ENCODE results near the gene TIRAP. TPM values are rescaled to one million over a fixed set of nuclear protein-coding genes. Genes with fewer than 3 reads are reported as not detected.

Gene TIRAP
- total and polyA plus RNA-seq, 9 of the 15 experiments (the other 6 are each of a cell fraction or from before 2014, with no cell fraction given): 0.60 to 8.7 (median 3.7) TPM

Small RNA genes within 50 kb of the gene (small RNA-seq; reads per million reads assigned to genes)
- gene RN7SL351P: not detected

Other genes with a start within 250 kb of the TIRAP start
- gene CDON, start 220.2 kb upstream of the TIRAP start, total RNA-seq (2014; rRNA removed): 0.20 and 0.27 TPM in 2 replicates
- gene CDON, start 220.2 kb upstream of the TIRAP start, total RNA-seq (2014; rRNA removed; fragmentation: Illumina TruSeq; extraction: Trizol): 0.35 and 0.44 TPM in 2 replicates
- 0.40 and 0.45 TPM in 2 replicates for gene CDON, start 220.2 kb upstream of the TIRAP start, total RNA-seq (2015; rRNA removed; fragmentation: Illumina TruSeq; extraction: Trizol)
- 0.45 and 0.58 TPM in 2 replicates for gene CDON, start 220.2 kb upstream of the TIRAP start, total RNA-seq (2021)
- 0.55 and 0.64 TPM in 2 replicates for gene CDON, start 220.2 kb upstream of the TIRAP start, polyA plus RNA-seq (2011; rRNA removed)
- 0.48 and 0.58 TPM in 2 replicates for gene CDON, start 220.2 kb upstream of the TIRAP start, polyA plus RNA-seq (2014; fragmentation: Illumina TruSeq; extraction: Trizol)
- under 1 TPM; 0.08 to 0.14 TPM for gene CDON, start 220.2 kb upstream of the TIRAP start, polyA plus RNA-seq (2014; fragmentation: Nextera tagmentation; extraction: Ambion mirVana)
- gene CDON, start 220.2 kb upstream of the TIRAP start, polyA plus RNA-seq (2014; rRNA removed): 0.29 and 0.45 TPM in 2 replicates
- 37.6 and 43.1 TPM in 2 replicates for gene RPUSD4, start 71.4 kb upstream of the TIRAP start, total RNA-seq (2014; rRNA removed)
- gene RPUSD4, start 71.4 kb upstream of the TIRAP start, total RNA-seq (2014; rRNA removed; fragmentation: Illumina TruSeq; extraction: Trizol): 36.2 and 42.6 TPM in 2 replicates
- 36.5 and 39.0 TPM in 2 replicates for gene RPUSD4, start 71.4 kb upstream of the TIRAP start, total RNA-seq (2015; rRNA removed; fragmentation: Illumina TruSeq; extraction: Trizol)
- 45.8 and 47.8 TPM in 2 replicates for gene RPUSD4, start 71.4 kb upstream of the TIRAP start, total RNA-seq (2021)
- gene RPUSD4, start 71.4 kb upstream of the TIRAP start, polyA plus RNA-seq (2011; rRNA removed): 44.5 and 56.2 TPM in 2 replicates
- gene RPUSD4, start 71.4 kb upstream of the TIRAP start, polyA plus RNA-seq (2014; fragmentation: Illumina TruSeq; extraction: Trizol): 44.6 and 51.7 TPM in 2 replicates
- gene RPUSD4, start 71.4 kb upstream of the TIRAP start, polyA plus RNA-seq (2014; fragmentation: Nextera tagmentation; extraction: Ambion mirVana): 10 to 100 TPM; 27.4 to 52.8 TPM
- 47.5 and 53.3 TPM in 2 replicates for gene RPUSD4, start 71.4 kb upstream of the TIRAP start, polyA plus RNA-seq (2014; rRNA removed)
- 12.0 and 15.0 TPM in 2 replicates for gene FAM118B, start 71.3 kb upstream of the TIRAP start, total RNA-seq (2014; rRNA removed)
- gene FAM118B, start 71.3 kb upstream of the TIRAP start, total RNA-seq (2014; rRNA removed; fragmentation: Illumina TruSeq; extraction: Trizol): 22.1 and 25.1 TPM in 2 replicates
- 23.4 and 27.3 TPM in 2 replicates for gene FAM118B, start 71.3 kb upstream of the TIRAP start, total RNA-seq (2015; rRNA removed; fragmentation: Illumina TruSeq; extraction: Trizol)
- gene FAM118B, start 71.3 kb upstream of the TIRAP start, total RNA-seq (2021): 17.8 and 19.0 TPM in 2 replicates
- 12.4 and 23.9 TPM in 2 replicates for gene FAM118B, start 71.3 kb upstream of the TIRAP start, polyA plus RNA-seq (2011; rRNA removed)
- 17.6 and 20.0 TPM in 2 replicates for gene FAM118B, start 71.3 kb upstream of the TIRAP start, polyA plus RNA-seq (2014; fragmentation: Illumina TruSeq; extraction: Trizol)
- gene FAM118B, start 71.3 kb upstream of the TIRAP start, polyA plus RNA-seq (2014; fragmentation: Nextera tagmentation; extraction: Ambion mirVana): 10 to 100 TPM; 31.8 to 49.0 TPM
- 13.8 and 17.2 TPM in 2 replicates for gene FAM118B, start 71.3 kb upstream of the TIRAP start, polyA plus RNA-seq (2014; rRNA removed)
- gene SRPRA, start 14.2 kb upstream of the TIRAP start, total RNA-seq (2014; rRNA removed): 56.9 and 72.5 TPM in 2 replicates
- gene SRPRA, start 14.2 kb upstream of the TIRAP start, total RNA-seq (2014; rRNA removed; fragmentation: Illumina TruSeq; extraction: Trizol): 68.8 and 73.6 TPM in 2 replicates
- gene SRPRA, start 14.2 kb upstream of the TIRAP start, total RNA-seq (2015; rRNA removed; fragmentation: Illumina TruSeq; extraction: Trizol): 74.6 and 75.8 TPM in 2 replicates
- 108 and 112 TPM in 2 replicates for gene SRPRA, start 14.2 kb upstream of the TIRAP start, total RNA-seq (2021)
- gene SRPRA, start 14.2 kb upstream of the TIRAP start, polyA plus RNA-seq (2011; rRNA removed): 89.6 and 93.4 TPM in 2 replicates
- 114 and 124 TPM in 2 replicates for gene SRPRA, start 14.2 kb upstream of the TIRAP start, polyA plus RNA-seq (2014; fragmentation: Illumina TruSeq; extraction: Trizol)
- gene SRPRA, start 14.2 kb upstream of the TIRAP start, polyA plus RNA-seq (2014; fragmentation: Nextera tagmentation; extraction: Ambion mirVana): 100 to 1,000 TPM in 1 of 2 experiments, 10 to 100 TPM in 1; 33.5 to 106 TPM
- 78.0 and 80.0 TPM in 2 replicates for gene SRPRA, start 14.2 kb upstream of the TIRAP start, polyA plus RNA-seq (2014; rRNA removed)
- gene FOXRED1, start 13.9 kb upstream of the TIRAP start, total RNA-seq (2014; rRNA removed): 52.4 and 62.7 TPM in 2 replicates
- gene FOXRED1, start 13.9 kb upstream of the TIRAP start, total RNA-seq (2014; rRNA removed; fragmentation: Illumina TruSeq; extraction: Trizol): 39.1 and 48.1 TPM in 2 replicates
- 53.1 and 55.2 TPM in 2 replicates for gene FOXRED1, start 13.9 kb upstream of the TIRAP start, total RNA-seq (2015; rRNA removed; fragmentation: Illumina TruSeq; extraction: Trizol)
- 63.4 and 63.6 TPM in 2 replicates for gene FOXRED1, start 13.9 kb upstream of the TIRAP start, total RNA-seq (2021)
- gene FOXRED1, start 13.9 kb upstream of the TIRAP start, polyA plus RNA-seq (2011; rRNA removed): 58.6 and 83.5 TPM in 2 replicates
- gene FOXRED1, start 13.9 kb upstream of the TIRAP start, polyA plus RNA-seq (2014; fragmentation: Illumina TruSeq; extraction: Trizol): 73.3 and 80.3 TPM in 2 replicates
- 10 to 100 TPM; 14.1 to 26.2 TPM for gene FOXRED1, start 13.9 kb upstream of the TIRAP start, polyA plus RNA-seq (2014; fragmentation: Nextera tagmentation; extraction: Ambion mirVana)
- gene FOXRED1, start 13.9 kb upstream of the TIRAP start, polyA plus RNA-seq (2014; rRNA removed): 93.2 and 94.4 TPM in 2 replicates
- 16.5 and 23.8 TPM in 2 replicates for gene DCPS, start 21.0 kb downstream of the TIRAP start, total RNA-seq (2014; rRNA removed)
- 10.8 and 11.1 TPM in 2 replicates for gene DCPS, start 21.0 kb downstream of the TIRAP start, total RNA-seq (2014; rRNA removed; fragmentation: Illumina TruSeq; extraction: Trizol)
- gene DCPS, start 21.0 kb downstream of the TIRAP start, total RNA-seq (2015; rRNA removed; fragmentation: Illumina TruSeq; extraction: Trizol): 17.9 and 18.9 TPM in 2 replicates
- gene DCPS, start 21.0 kb downstream of the TIRAP start, total RNA-seq (2021): 23.0 and 24.6 TPM in 2 replicates
- gene DCPS, start 21.0 kb downstream of the TIRAP start, polyA plus RNA-seq (2011; rRNA removed): 16.8 and 25.9 TPM in 2 replicates
- gene DCPS, start 21.0 kb downstream of the TIRAP start, polyA plus RNA-seq (2014; fragmentation: Illumina TruSeq; extraction: Trizol): 37.2 and 38.1 TPM in 2 replicates
- 10 to 100 TPM in 1 of 2 experiments, 1 to 10 TPM in 1; 8.7 to 17.8 TPM for gene DCPS, start 21.0 kb downstream of the TIRAP start, polyA plus RNA-seq (2014; fragmentation: Nextera tagmentation; extraction: Ambion mirVana)
- 23.3 and 27.2 TPM in 2 replicates for gene DCPS, start 21.0 kb downstream of the TIRAP start, polyA plus RNA-seq (2014; rRNA removed)
- gene ST3GAL4, start 72.6 kb downstream of the TIRAP start, total RNA-seq (2014; rRNA removed): 10.5 and 16.9 TPM in 2 replicates
- gene ST3GAL4, start 72.6 kb downstream of the TIRAP start, total RNA-seq (2014; rRNA removed; fragmentation: Illumina TruSeq; extraction: Trizol): 6.2 and 8.2 TPM in 2 replicates
- 6.0 and 6.7 TPM in 2 replicates for gene ST3GAL4, start 72.6 kb downstream of the TIRAP start, total RNA-seq (2015; rRNA removed; fragmentation: Illumina TruSeq; extraction: Trizol)
- gene ST3GAL4, start 72.6 kb downstream of the TIRAP start, total RNA-seq (2021): 13.7 and 15.2 TPM in 2 replicates
- 10.7 and 15.4 TPM in 2 replicates for gene ST3GAL4, start 72.6 kb downstream of the TIRAP start, polyA plus RNA-seq (2011; rRNA removed)
- 17.8 and 22.9 TPM in 2 replicates for gene ST3GAL4, start 72.6 kb downstream of the TIRAP start, polyA plus RNA-seq (2014; fragmentation: Illumina TruSeq; extraction: Trizol)
- under 1 TPM; 0.27 to 0.53 TPM for gene ST3GAL4, start 72.6 kb downstream of the TIRAP start, polyA plus RNA-seq (2014; fragmentation: Nextera tagmentation; extraction: Ambion mirVana)
- gene ST3GAL4, start 72.6 kb downstream of the TIRAP start, polyA plus RNA-seq (2014; rRNA removed): 13.8 and 16.7 TPM in 2 replicates

Data from K562 (cell line).